HG03175 (cell line): Measurements from ENCODE around the gene CPA5.
"Not testable (repeated sequence)": the region's sequence is repeated elsewhere in the genome, so short reads cannot be mapped to it uniquely, and the experiment has no call there.

Experiments used
- ATAC-seq: cut with Tn5 transposase; IDR thresholded peaks from one replicate; pipeline ENCODE4 v1.9.1; 2021; ENCODE audit warnings: mild to moderate bottlenecking, moderate library complexity; ENCODE audit not compliant: unreplicated experiment

CPA5 gene

GRCh38 chr7:130374507-130374906 is 29.9 kb downstream of the CPA5 start:
- no peak for ATAC-seq

- not testable (repeated sequence) for ATAC-seq
Measured at GRCh38 chr7:130376461-130376860, 31.8 kb downstream of the CPA5 start.

GRCh38 chr7:130377178-130377577 is 32.6 kb downstream of the CPA5 start:
- ATAC-seq: no peak

DNA sequence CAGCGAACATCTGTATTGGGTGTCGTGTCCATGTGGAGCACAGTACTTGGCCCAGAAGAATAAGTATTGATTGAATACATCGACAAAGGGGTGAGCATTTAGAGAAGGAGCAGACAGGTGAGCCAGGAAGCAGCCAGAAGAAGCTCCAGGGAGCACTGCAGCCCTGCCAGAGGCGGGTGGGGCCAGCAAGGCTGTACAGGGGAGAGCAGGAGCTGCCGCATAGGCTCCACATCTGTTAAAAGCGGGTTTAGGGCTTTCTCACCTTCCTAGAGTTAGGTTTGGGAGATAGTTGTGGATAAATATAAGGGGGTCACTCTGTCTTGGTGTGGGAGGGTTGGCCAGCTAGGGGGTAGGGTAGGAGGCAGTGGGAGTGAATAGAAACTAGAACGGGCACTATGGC is 34.4 kb downstream of the CPA5 start:
- ATAC-seq: no peak

GRCh38 chr7:130379532-130379920 is 34.9 kb downstream of the CPA5 start:
- no peak for ATAC-seq

DNA sequence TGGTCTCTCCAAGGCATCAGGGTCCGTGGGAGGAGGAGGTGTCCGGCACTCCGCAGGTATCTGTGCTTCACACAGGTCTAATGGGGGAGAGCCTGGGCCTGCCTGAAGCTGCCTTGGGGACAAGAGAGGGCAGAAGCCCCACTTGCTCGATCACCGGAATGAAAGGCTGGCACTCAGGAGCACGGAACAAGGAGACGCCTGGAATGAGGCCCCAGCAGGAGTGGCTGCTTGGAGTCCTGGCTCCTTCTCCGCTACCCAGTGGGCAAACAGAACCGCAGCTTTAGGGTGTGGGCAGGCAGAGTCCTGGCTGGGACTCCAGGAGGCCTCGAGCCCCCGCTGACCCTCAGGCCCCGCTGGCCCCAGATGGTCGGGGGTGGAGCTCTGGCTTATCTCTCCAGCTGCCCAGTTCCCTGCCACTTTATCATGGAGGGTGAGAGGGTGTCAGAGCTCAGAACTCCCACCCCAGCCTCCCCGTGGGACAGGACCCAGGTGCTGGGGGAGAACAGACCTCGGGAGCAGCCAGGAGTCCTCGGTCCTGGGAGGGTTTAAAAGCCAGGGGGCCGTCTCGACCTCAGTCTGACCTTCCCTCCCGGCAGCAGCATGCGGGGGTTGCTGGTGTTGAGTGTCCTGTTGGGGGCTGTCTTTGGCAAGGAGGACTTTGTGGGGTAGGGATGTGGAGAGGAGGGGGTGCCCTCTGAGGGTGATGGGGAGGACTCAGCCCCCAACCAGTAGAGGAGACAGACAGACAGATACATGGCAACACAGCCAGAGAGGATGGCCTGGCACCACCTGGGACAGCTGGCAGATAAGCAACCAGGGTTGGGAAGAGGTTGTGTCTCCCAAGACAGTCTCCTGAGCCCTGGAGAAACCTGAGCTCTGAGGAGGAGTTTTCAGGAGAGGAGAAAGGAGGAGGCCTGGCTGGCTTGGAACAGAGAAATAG is 35.6 kb downstream of the CPA5 start, which contains the start of gene CPA1:
Gene CPA1 (plus strand): TSS at position 574 of the 940 bp plus-strand sequence. CDS start 27 bp downstream, at position 601.
- ATAC-seq: no peak

DNA sequence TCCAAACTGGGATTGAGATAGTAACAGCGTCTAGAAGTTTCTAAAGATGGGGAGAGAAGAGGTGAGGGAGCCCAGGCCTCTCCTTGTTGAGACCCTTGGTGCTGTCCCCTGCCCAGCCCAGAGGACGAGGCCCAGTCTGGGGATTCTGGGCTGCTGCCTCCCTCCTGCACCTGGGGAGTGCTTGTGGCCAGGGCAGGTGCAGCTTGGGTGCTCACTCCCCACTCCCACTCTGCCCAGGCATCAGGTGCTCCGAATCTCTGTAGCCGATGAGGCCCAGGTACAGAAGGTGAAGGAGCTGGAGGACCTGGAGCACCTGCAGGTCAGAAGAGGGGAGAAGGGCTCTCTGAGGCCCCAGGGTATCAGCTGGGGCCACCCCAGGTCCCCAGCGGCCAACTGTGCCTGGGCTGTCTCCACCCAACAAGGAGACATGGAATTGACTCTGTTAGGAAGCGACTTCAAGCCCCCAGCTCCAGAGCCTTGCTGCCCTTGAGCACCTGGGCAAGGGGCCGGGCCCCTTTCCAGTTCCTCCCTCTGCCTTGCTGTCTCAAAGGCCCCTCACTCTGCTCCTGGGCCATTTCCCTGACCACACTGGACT is 36.3 kb downstream of the CPA5 start:
- ATAC-seq: no peak

- ATAC-seq: no peak
Measured at GRCh38 chr7:130381468-130382312, 37.1 kb downstream of the CPA5 start.

GRCh38 chr7:130383187-130383980 is 38.8 kb downstream of the CPA5 start:
- no peak for ATAC-seq

DNA sequence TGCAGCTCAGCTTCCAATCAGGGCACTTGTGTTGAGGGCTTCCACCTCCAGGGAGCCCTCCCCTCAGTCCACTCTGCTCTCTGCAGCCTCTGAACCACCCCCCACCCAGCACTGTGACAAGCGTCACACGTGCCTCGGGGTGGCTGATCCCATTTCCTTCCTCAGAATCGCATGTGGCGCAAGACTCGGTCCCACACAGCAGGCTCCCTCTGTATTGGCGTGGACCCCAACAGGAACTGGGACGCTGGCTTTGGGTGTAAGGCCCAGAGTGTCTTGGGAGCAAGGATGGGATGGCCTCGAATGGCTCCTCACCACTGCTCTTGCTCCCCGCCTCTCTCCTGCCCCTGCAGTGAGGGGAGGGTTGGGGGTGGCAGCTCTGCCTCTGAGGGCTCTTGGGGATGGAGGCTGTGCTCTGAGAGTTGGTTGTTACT is 39.8 kb downstream of the CPA5 start:
- no peak for ATAC-seq

DNA sequence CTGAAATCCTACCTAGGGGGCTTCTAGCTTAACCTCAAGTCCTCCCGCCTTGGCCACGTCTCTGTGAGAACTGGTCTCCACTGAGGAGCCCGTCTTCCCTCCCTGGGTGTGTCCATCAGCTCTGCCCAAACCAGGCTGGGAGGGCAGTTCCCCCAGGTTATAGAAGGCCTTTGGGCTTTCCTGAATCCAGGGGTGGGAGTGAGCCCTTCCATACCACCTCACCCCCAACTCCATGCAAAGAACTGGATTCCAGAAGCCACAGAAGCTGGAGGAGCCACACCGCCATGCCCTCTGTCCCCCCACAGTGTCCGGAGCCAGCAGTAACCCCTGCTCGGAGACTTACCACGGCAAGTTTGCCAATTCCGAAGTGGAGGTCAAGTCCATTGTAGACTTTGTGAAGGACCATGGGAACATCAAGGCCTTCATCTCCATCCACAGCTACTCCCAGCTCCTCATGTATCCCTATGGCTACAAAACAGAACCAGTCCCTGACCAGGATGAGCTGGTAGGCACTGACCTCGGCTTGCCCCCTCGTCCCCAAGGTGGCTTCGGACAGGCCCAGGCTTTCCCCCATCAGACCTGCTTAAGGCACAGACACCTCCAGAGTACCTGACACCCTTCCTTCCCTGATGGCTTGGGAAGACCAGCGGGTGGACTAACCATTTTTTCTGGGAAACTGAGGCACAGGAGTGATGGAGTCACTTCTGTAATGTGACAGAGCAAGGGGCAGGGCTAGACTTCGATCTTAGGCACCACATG is 40.4 kb downstream of the CPA5 start:
- no peak for ATAC-seq

DNA sequence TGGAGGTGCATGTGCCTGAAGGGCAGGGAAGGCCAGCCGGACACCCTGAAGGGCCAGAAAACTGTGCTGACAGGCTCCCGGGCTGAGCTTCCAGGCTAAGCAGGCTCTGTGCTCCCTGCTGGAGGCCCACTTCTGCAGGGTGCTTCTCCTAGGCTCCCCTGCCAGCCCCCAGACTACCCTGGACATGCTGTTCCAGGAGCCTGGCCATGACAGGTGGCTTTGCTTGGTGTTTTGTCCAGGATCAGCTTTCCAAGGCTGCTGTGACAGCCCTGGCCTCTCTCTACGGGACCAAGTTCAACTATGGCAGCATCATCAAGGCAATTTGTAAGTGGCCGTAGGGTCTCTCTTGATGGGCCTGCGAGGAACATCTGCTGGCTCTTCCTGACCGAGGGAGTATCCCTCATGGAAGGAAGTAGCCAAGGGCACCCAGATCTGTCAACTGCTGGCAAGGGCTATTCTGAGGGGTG is 41.0 kb downstream of the CPA5 start:
- ATAC-seq: no peak

DNA sequence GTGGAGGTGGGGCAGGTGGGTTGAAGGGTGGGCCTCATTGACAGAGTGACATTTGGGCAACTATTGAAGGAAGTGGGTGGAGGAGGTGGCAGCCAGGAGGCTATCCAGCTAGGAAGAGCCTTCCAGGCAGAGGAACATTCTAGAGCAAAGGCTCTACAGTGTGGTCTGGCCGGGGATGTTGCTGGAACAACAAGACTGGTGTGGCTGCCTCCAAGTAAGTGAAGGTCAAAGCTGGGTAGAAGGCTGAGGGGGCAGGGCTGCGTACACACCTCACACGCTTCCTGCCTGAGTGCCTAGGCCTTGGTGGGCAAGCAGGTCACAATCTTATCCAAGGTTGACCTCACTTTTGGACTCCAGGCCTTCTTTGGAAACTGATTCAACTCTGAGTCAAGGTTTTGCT is 42.3 kb downstream of the CPA5 start:
- no peak for ATAC-seq

DNA sequence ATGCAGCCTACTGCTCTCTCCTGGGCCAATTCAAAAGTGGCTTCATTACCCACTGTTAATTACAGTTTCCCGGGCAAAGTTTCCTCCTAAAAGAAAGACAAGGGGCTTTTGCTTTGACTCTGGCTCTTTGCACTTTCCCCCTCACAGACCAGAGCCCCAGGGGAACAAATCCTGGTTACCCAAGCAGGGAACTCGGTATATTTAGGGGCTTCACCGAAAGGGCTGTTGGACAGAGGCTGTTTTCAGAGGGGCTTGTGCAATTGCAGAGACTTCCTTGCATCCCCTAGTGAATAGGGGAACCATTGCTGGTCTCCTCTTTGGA is 42.7 kb downstream of the CPA5 start:
- no peak for ATAC-seq

GRCh38 chr7:130387628-130388403 is 43.2 kb downstream of the CPA5 start:
- no peak for ATAC-seq

GRCh38 chr7:130388671-130389070 is 44.1 kb downstream of the CPA5 start:
- no peak for ATAC-seq

GRCh38 chr7:130390486-130390885 is 45.9 kb downstream of the CPA5 start:
- ATAC-seq: no peak

DNA sequence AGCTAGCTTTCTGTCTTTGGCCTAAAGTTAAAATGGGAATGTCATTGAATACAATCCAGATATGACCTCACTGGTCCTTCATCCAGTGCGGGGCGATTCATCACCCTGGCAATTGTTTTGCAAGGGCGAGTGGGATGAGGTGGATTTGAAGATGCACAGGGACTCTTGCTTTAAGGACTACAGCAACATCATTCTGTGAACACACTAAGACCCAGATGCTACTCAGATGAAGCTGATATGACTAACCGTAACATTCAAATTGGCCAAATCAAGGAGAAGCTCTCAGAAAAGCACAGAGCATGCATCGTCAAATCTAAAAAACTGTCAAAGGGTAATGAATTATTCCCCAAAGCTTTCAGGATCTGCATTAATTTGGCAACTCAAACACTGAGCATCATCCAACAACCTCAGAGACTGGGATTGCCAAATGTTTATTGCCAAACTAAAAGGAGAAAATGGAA is 48.5 kb downstream of the CPA5 start:
- no peak for ATAC-seq

- no peak for ATAC-seq
Measured at GRCh38 chr7:130393841-130394411, 49.3 kb downstream of the CPA5 start.
